Cardiac fibroblast (primary cell): ENCODE data around the gene C3orf52.
"Not testable (repeated sequence)": the region's sequence is repeated elsewhere in the genome, so short reads cannot be mapped to it uniquely, and the experiment has no call there.

Source experiments
- DNase-seq, 2 donors: peaks; one replicate each; pipeline versions ENCODE4 v3.0.0 to v3.0.0-alpha.2; 2010; ENCODE audit warnings: low read depth in 2 of 2
- H3K4me3 ChIP-seq, 2 donors: replicated peaks in 1 of 2; 1 replicate in 1 of 2; 2 replicates in 1 of 2; pipeline ENCODE4 v1.5.1; 2011; ENCODE audit warnings: low read depth in 2 of 2, low read length in 2 of 2, mild to moderate bottlenecking in 2 of 2, moderate library complexity in 1 of 2
- CTCF ChIP-seq: IDR thresholded peaks from one replicate; pipeline ENCODE4 v1.5.1; 2011; ENCODE audit warnings: low read depth, mild to moderate bottlenecking, low read length, inconsistent platforms

The C3orf52 gene

GRCh38 chr3:112086076-112086854 is at the start of gene C3orf52:
Gene C3orf52, plus strand, starts transcription at chr3:112086389. Its CDS starts 19 bp downstream, at chr3:112086408.
- no peak for TF ChIP-seq CTCF
- H3K4me3 ChIP-seq: peak within 1 kb of the TSS; percentile 62
- peak; percentile 77 for DNase-seq

GRCh38 chr3:112037194-112037593 is 49.0 kb upstream of the C3orf52 start:
- not testable (repeated sequence) for H3K4me3 ChIP-seq, DNase-seq

- peak in 1 of 2 donors; percentile 42 for DNase-seq
- TF ChIP-seq CTCF: no peak
- H3K4me3 ChIP-seq: no peak overlapping the region
These were observed 47.3 kb upstream of the C3orf52 start for GRCh38 chr3:112038863-112039262.

GRCh38 chr3:112041321-112041720 is 44.9 kb upstream of the C3orf52 start:
- no peak for TF ChIP-seq CTCF
- H3K4me3 ChIP-seq: no peak overlapping the region
- no peak for DNase-seq

- TF ChIP-seq CTCF: no peak
- DNase-seq: no peak
- no peak overlapping the region for H3K4me3 ChIP-seq
These were observed 43.3 kb upstream of the C3orf52 start for GRCh38 chr3:112042842-112043280.

- peak; percentile 85 for DNase-seq
- H3K4me3 ChIP-seq: no peak overlapping the region
- TF ChIP-seq CTCF: peak; percentile 87
These were observed 42.5 kb upstream of the C3orf52 start for GRCh38 chr3:112043621-112044201.

GRCh38 chr3:112046599-112046998 is 39.6 kb upstream of the C3orf52 start:
- TF ChIP-seq CTCF: no peak
- H3K4me3 ChIP-seq: no peak overlapping the region
- peak in 1 of 2 donors; percentile 19 for DNase-seq
